HepG2 (cell line): ENCODE results near the gene ATP6V0A1. TPM values are rescaled to one million over a fixed set of nuclear protein-coding genes. Genes with fewer than 3 reads are reported as not detected.
A peak's percentile ranks its signal among the peaks of the same experiment; 100 is the strongest.

ENCODE experiments used
- AHR ChIP-seq: IDR thresholded peaks from 2 replicates; pipeline ENCODE4 v1.6.1; 2018; ENCODE audit warnings: missing genetic modification reagents, missing compliant biosample characterization
- EZH2 ChIP-seq: conservative IDR thresholded peaks from 2 replicates; pipeline ENCODE4 v1.6.1; 2012; ENCODE audit warnings: mild to moderate bottlenecking, low read depth, low read length, moderate library complexity
- HOXA5 ChIP-seq: sonication (generic); formaldehyde crosslinking; IDR thresholded peaks from 2 replicates; pipeline ENCODE4 v1.4.0; 2020; ENCODE audit warnings: missing genetic modification reagents
- PCBP1 ChIP-seq: fragments of 200-400 bp; formaldehyde crosslinking; IDR thresholded peaks from 2 replicates; pipeline ENCODE4 v1.6.1; 2017; ENCODE audit warnings: mild to moderate bottlenecking, low read depth, low read length, borderline replicate concordance
- SALL1 ChIP-seq: sonication (generic); formaldehyde crosslinking; IDR thresholded peaks from 2 replicates; pipeline ENCODE4 v1.8.0; 2022; ENCODE audit warnings: mild to moderate bottlenecking, missing genetic modification reagents
- SMARCC2 ChIP-seq: fragments of 450-650 bp; IDR thresholded peaks from 2 replicates; pipeline ENCODE4 v1.6.1; 2017; ENCODE audit warnings: antibody characterized with exemption, mild to moderate bottlenecking
- SNAPC2 ChIP-seq: sonication (generic); formaldehyde crosslinking; IDR thresholded peaks from 2 replicates; pipeline ENCODE4 v1.8.1; 2022; ENCODE audit warnings: mild to moderate bottlenecking, missing genetic modification reagents
- SP4 ChIP-seq: sonication (generic); formaldehyde crosslinking; IDR thresholded peaks from 2 replicates; pipeline ENCODE4 v1.8.1; 2023; ENCODE audit warnings: mild to moderate bottlenecking, missing genetic modification reagents
- ZFP41 ChIP-seq: sonication (generic); formaldehyde crosslinking; IDR thresholded peaks from 2 replicates; pipeline ENCODE4 v1.4.0; 2020; ENCODE audit warnings: mild to moderate bottlenecking, missing genetic modification reagents, borderline replicate concordance
- ZNF180 ChIP-seq: sonication (generic); formaldehyde crosslinking; IDR thresholded peaks from 2 replicates; pipeline ENCODE4 v1.4.0; 2020; ENCODE audit warnings: low read depth, missing genetic modification reagents, borderline replicate concordance
- ZNF296 ChIP-seq: sonication (generic); formaldehyde crosslinking; conservative IDR thresholded peaks from 2 replicates; pipeline ENCODE4 v1.5.0; 2020; ENCODE audit warnings: mild to moderate bottlenecking, missing genetic modification reagents
- ZNF343 ChIP-seq: sonication (generic); formaldehyde crosslinking; IDR thresholded peaks from 2 replicates; pipeline ENCODE4 v1.4.0; 2020; ENCODE audit warnings: mild to moderate bottlenecking, missing genetic modification reagents
- polyA plus RNA-seq, 8 experiments: library from polyadenylated mRNA; depleted of rRNA in 3 of 8; stranded (reverse) in 7 of 8; unstranded in 1 of 8; fragments of >200 nt; fragmentation: Illumina TruSeq in 4 of 8; extraction: Trizol in 4 of 8; gene quantifications; 2 replicates each; pipeline versions ENCODE4 v1.2.1 to v1.2.3, GENCODE V29; 2011 to 2016; ENCODE audit warnings: low read depth in 4 of 8, missing spikeins in 1 of 8, mixed read lengths in 1 of 8; ENCODE audit not compliant: insufficient read depth in 1 of 8
- total RNA-seq, 5 experiments: library from RNA; depleted of rRNA; stranded (reverse); fragments of >200 nt; fragmentation: Illumina TruSeq; extraction: Trizol; gene quantifications; 2 replicates each; pipeline ENCODE4 v1.2.3, GENCODE V29; 2016; ENCODE audit warnings: low read depth in 1 of 5
- TF ChIP-seq, protein P1 (sequence below): sonication (generic); formaldehyde crosslinking; IDR thresholded peaks from 2 replicates; pipeline ENCODE4 v1.5.0; 2020; ENCODE audit warnings: missing genetic modification reagents
- TF ChIP-seq, protein P2 (sequence below): sonication (generic); formaldehyde crosslinking; IDR thresholded peaks from 2 replicates; pipeline ENCODE4 v1.4.0; 2020; ENCODE audit warnings: missing genetic modification reagents
- TF ChIP-seq, protein P3 (sequence below): IDR thresholded peaks from 2 replicates; pipeline ENCODE4 v1.6.1; 2016; ENCODE audit warnings: low read depth
- TF ChIP-seq, protein P4 (sequence below): sonication (generic); formaldehyde crosslinking; IDR thresholded peaks from 2 replicates; pipeline ENCODE4 v1.4.0; 2020; ENCODE audit warnings: missing genetic modification reagents, mild to moderate bottlenecking, borderline replicate concordance
- TF ChIP-seq, protein P5 (sequence below): sonication (generic); formaldehyde crosslinking; IDR thresholded peaks from 2 replicates; pipeline ENCODE4 v1.4.0; 2020; ENCODE audit warnings: missing genetic modification reagents
- TF ChIP-seq, protein P6 (sequence below): sonication (generic); formaldehyde crosslinking; IDR thresholded peaks from 2 replicates; pipeline ENCODE4 v1.8.0; 2022; ENCODE audit warnings: mild to moderate bottlenecking, missing genetic modification reagents, borderline replicate concordance

Gene ATP6V0A1
- total and polyA plus RNA-seq, 2 of the 13 experiments (the other 11 are each of a cell fraction or from before 2014, with no cell fraction given): 27.9 to 54.1 TPM

DNA sequence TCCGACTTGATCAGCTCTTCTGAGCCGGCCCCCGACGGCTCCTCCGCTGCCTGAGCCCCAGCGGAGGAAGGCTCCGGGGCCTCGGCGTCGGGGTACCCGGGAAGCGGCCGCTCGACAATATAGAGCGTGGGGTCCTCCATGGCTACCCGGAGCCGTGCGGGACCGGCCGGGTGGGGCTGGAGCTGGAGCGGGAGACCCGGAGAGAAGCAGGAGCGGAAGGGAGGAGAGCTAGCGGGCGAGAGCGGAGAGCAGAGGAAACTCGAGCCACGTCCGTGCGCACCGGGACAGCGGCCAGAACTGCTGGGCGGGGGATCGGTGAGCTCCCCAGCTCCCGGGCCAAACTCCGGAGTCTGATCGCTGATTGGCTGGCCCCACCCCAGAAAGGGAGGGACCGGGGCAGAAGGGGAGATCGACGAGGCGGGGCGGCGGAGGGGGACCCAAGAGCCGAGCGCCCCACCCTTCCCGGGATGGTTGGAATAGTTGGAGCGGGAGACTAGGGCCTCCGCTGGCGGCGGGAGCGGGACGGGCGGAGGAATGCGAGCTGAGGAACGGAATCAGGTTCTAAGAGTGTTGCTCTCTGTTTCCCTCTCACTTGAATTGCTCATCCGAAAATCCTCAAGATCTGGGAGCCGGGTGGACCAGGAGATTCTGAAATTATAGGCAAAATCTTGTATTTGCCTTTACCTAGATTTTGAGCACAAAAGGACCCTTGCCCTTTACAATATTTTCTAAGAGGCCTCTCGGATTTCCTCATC is 35.5 kb upstream of the ATP6V0A1 start, which contains the start of gene CAVIN1 (continued):
- TF ChIP-seq, protein P1, sequence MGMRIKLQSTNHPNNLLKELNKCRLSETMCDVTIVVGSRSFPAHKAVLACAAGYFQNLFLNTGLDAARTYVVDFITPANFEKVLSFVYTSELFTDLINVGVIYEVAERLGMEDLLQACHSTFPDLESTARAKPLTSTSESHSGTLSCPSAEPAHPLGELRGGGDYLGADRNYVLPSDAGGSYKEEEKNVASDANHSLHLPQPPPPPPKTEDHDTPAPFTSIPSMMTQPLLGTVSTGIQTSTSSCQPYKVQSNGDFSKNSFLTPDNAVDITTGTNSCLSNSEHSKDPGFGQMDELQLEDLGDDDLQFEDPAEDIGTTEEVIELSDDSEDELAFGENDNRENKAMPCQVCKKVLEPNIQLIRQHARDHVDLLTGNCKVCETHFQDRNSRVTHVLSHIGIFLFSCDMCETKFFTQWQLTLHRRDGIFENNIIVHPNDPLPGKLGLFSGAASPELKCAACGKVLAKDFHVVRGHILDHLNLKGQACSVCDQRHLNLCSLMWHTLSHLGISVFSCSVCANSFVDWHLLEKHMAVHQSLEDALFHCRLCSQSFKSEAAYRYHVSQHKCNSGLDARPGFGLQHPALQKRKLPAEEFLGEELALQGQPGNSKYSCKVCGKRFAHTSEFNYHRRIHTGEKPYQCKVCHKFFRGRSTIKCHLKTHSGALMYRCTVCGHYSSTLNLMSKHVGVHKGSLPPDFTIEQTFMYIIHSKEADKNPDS (CRISPR knock-in tag): no peak
- peak; percentile 68; the same call in 1 of the 2 replicates for TF ChIP-seq AHR (CRISPR knock-in tag)
- TF ChIP-seq HOXA5: peak; percentile 95
- TF ChIP-seq, protein P2, sequence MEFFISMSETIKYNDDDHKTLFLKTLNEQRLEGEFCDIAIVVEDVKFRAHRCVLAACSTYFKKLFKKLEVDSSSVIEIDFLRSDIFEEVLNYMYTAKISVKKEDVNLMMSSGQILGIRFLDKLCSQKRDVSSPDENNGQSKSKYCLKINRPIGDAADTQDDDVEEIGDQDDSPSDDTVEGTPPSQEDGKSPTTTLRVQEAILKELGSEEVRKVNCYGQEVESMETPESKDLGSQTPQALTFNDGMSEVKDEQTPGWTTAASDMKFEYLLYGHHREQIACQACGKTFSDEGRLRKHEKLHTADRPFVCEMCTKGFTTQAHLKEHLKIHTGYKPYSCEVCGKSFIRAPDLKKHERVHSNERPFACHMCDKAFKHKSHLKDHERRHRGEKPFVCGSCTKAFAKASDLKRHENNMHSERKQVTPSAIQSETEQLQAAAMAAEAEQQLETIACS (CRISPR knock-in tag): 0 out of 2 replicates have a peak, but pooled peaks have one; percentile 36
- TF ChIP-seq ZNF343: no peak; the same call in 1 of the 2 replicates
- TF ChIP-seq, protein P3, sequence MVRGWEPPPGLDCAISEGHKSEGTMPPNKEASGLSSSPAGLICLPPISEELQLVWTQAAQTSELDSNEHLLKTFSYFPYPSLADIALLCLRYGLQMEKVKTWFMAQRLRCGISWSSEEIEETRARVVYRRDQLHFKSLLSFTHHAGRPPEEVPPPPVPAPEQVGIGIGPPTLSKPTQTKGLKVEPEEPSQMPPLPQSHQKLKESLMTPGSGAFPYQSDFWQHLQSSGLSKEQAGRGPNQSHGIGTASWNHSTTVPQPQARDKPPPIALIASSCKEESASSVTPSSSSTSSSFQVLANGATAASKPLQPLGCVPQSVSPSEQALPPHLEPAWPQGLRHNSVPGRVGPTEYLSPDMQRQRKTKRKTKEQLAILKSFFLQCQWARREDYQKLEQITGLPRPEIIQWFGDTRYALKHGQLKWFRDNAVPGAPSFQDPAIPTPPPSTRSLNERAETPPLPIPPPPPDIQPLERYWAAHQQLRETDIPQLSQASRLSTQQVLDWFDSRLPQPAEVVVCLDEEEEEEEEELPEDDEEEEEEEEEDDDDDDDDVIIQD: no peak; the same call in 1 of the 2 replicates
- TF ChIP-seq, protein P4, sequence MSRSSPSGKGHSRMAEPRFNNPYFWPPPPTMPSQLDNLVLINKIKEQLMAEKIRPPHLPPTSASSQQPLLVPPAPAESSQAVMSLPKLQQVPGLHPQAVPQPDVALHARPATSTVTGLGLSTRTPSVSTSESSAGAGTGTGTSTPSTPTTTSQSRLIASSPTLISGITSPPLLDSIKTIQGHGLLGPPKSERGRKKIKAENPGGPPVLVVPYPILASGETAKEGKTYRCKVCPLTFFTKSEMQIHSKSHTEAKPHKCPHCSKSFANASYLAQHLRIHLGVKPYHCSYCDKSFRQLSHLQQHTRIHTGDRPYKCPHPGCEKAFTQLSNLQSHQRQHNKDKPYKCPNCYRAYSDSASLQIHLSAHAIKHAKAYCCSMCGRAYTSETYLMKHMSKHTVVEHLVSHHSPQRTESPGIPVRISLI (CRISPR knock-in tag): peak; percentile 47; the same call in 1 of the 2 replicates
- no peak; the same call in 1 of the 2 replicates for TF ChIP-seq PCBP1
- TF ChIP-seq ZNF296 (CRISPR knock-in tag): no peak
- no peak; the same call in 1 of the 2 replicates for TF ChIP-seq ZFP41
- TF ChIP-seq EZH2: no peak
- peak; percentile 24; the same call in 1 of the 2 replicates for TF ChIP-seq SP4 (CRISPR knock-in tag)
- TF ChIP-seq, protein P5, sequence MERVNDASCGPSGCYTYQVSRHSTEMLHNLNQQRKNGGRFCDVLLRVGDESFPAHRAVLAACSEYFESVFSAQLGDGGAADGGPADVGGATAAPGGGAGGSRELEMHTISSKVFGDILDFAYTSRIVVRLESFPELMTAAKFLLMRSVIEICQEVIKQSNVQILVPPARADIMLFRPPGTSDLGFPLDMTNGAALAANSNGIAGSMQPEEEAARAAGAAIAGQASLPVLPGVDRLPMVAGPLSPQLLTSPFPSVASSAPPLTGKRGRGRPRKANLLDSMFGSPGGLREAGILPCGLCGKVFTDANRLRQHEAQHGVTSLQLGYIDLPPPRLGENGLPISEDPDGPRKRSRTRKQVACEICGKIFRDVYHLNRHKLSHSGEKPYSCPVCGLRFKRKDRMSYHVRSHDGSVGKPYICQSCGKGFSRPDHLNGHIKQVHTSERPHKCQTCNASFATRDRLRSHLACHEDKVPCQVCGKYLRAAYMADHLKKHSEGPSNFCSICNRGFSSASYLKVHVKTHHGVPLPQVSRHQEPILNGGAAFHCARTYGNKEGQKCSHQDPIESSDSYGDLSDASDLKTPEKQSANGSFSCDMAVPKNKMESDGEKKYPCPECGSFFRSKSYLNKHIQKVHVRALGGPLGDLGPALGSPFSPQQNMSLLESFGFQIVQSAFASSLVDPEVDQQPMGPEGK (CRISPR knock-in tag): peak; percentile 95
- TF ChIP-seq, protein P6, sequence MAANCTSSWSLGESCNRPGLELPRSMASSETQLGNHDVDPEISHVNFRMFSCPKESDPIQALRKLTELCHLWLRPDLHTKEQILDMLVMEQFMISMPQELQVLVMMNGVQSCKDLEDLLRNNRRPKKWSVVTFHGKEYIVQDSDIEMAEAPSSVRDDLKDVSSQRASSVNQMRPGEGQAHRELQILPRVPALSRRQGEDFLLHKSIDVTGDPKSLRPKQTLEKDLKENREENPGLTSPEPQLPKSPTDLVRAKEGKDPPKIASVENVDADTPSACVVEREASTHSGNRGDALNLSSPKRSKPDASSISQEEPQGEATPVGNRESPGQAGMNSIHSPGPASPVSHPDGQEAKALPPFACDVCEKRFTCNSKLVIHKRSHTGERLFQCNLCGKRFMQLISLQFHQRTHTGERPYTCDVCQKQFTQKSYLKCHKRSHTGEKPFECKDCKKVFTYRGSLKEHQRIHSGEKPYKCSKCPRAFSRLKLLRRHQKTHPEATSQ (CRISPR knock-in tag): 0 out of 2 replicates have a peak, but pooled peaks have one; percentile 25
- peak; percentile 38; the same call in 1 of the 2 replicates for TF ChIP-seq SALL1 (CRISPR knock-in tag)
- TF ChIP-seq SNAPC2 (CRISPR knock-in tag): no peak
- TF ChIP-seq ZNF180 (CRISPR knock-in tag): peak; percentile 71; the same call in 1 of the 2 replicates
- no peak for TF ChIP-seq SMARCC2
